Left ventricle myocardium inferior (tissue), 1 donor: Measurements from ENCODE around the gene EFCAB10. TPM values are rescaled to one million over a fixed set of nuclear protein-coding genes. Genes with fewer than 3 reads are reported as not detected.
"Not testable (repeated sequence)": the region's sequence is repeated elsewhere in the genome, so short reads cannot be mapped to it uniquely, and the experiment has no call there.

ENCODE experiments used
- DNase-seq: peaks from one replicate; pipeline ENCODE4 v3.0.0-alpha.2; 2020
- H3K27ac ChIP-seq: fragments of 200-600 bp; replicated peaks from 2 replicates; pipeline ENCODE4 v1.8.0; 2021
- H3K27me3 ChIP-seq: fragments of 200-600 bp; 2 replicates; pipeline ENCODE4 v1.8.0; 2021; ENCODE audit warnings: low read depth
- H3K36me3 ChIP-seq: fragments of 200-600 bp; 2 replicates; pipeline ENCODE4 v1.8.0; 2021
- H3K4me1 ChIP-seq: fragments of 200-600 bp; 2 replicates; pipeline ENCODE4 v1.8.0; 2021
- H3K4me3 ChIP-seq: fragments of 200-600 bp; 2 replicates; pipeline ENCODE4 v1.8.0; 2021; ENCODE audit warnings: mild to moderate bottlenecking, moderate library complexity
- H3K9me3 ChIP-seq: fragments of 200-600 bp; replicated peaks from 2 replicates; pipeline ENCODE4 v1.8.0; 2021
- CTCF ChIP-seq: fragments of 200-600 bp; IDR thresholded peaks from 2 replicates; pipeline ENCODE4 v1.8.0; 2021; ENCODE audit warnings: antibody characterized with exemption, mild to moderate bottlenecking, borderline replicate concordance
- intact Hi-C: fragments of 100-400 bp; cut with micrococcal nuclease; formaldehyde crosslinking; loops from one replicate; pipeline ENCODE4 v1.11.0; 2022
- total RNA-seq: library from RNA; stranded (reverse); fragmentation: NEBNext Ultra II Directional; extraction: Animal tissue kit (Norgen Biotek cat#: 25700); gene quantifications from one replicate; pipeline ENCODE4 v1.2.1, GENCODE V29; 2021
- donor health status: DM: no; HTN: yes; CAD: no; lungs with severe emphysema.

EFCAB10 gene
- total RNA-seq, 1 donor from 2014 or later, result not detected

DNA sequence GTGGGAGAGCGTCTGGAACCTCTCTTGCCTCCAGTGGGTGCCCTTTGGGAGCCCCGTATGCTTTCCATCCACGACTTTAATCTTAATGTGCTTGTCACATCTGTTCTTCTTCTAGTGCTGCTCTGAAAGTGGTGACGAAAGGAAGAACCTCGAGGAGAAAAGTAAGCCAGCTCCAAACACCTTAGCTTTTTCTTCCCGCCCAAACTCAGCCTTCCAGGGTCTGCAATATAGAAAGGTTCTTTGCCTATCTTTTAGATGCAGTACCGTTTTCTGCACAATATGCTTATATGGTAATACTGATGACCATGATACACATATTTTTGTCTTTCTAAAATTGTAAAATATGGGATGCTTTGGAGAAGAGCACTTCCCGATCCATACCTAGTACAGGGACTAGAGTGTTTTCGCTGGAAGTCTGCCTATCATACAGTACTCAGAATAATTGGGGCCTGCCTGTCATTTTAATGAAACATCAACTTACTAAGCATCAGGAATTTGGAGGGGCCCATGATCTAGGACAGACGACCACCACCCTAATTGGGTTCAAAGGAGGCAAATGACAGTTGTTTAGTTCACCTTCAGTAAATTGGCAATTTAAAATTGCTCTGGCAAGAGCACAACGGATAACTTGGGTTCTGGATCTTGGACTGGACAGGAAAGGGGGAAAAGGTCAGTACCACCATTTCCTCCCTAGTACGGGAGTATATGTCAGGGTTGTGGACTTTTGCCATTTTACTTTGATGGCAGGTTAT, 48.4 kb downstream of the EFCAB10 start:
- H3K36me3 ChIP-seq, result peaks cover 20% of the 10 kb centered on the region
- H3K9me3 ChIP-seq, result no peaks in the 10 kb centered on the region
- intact Hi-C loops, result no loop called here
- H3K27me3 ChIP-seq, result no peaks in the 10 kb centered on the region
- H3K27ac ChIP-seq, result peak overlapping the region; percentile 86
- H3K4me1 ChIP-seq, result peaks cover 25% of the 10 kb centered on the region
- no peak for DNase-seq
- TF ChIP-seq CTCF, result no peak
- peak overlapping the region; percentile 89 for H3K4me3 ChIP-seq

DNA sequence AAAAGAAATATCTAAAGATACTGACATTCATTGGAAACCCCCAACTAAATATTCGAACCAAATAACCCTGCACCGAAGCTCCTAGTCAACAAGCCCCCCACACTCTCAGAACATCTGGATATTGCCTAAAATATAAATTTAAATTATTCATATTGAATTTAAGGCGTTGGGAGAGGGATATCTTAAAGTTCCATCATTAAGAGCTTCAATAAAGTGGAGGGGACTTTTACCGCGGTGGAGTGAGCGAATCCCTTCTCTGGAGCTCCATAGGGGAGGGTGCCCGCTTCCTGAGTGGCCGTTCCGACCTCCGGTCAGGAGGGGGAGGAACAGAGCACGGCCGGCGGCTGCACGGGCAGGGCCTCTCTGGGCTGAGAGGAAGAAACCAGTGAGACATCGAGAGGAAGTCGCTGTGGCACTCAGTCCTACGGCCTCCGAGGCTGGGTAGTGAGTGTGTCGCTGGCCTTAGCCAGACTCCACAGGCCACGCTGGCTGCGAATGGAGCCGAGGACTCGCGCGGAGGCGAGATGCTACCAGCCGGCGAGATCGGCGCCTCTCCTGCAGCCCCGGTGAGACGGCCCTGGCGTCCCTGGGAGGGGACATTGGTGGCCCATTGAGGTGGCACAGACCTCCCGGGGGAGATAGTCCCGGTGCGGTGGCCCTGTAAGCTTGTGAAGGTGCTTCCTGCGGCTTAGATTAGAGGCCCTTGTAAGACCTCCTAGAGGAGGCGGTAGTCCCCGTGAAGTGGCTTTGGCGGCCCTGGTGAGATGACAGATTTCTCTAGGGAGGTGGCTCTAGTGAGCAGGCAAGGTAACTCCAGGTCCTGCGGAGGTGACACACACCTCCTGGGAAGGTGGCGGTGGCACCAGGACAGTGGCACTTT, 49.3 kb downstream of the EFCAB10 start, which contains the start of gene RINT1:
Gene RINT1, plus strand, starts transcription at position 410 of the 880 bp plus-strand sequence. Its CDS starts 115 bp downstream, at position 525.
- H3K4me3 ChIP-seq, result peak within 1 kb of the TSS; percentile 89
- peaks cover 12% of the 10 kb centered on the region for H3K36me3 ChIP-seq
- peak; percentile 87 for DNase-seq
- peak; percentile 79 for TF ChIP-seq CTCF
- intact Hi-C loops, result no loop called here
- peaks cover 25% of the 10 kb centered on the region for H3K4me1 ChIP-seq
- peak within 1 kb of the TSS; percentile 86 for H3K27ac ChIP-seq
- H3K9me3 ChIP-seq, result no peaks in the 10 kb centered on the region
- H3K27me3 ChIP-seq, result no peaks in the 10 kb centered on the region

- no peak for DNase-seq
- H3K4me3 ChIP-seq, result no peak overlapping the region
- intact Hi-C loops, result no loop called here
- H3K9me3 ChIP-seq, result no peaks in the 10 kb centered on the region
- H3K27ac ChIP-seq, result no peak overlapping the region
- TF ChIP-seq CTCF, result no peak
- H3K27me3 ChIP-seq, result no peaks in the 10 kb centered on the region
- H3K36me3 ChIP-seq, result peaks cover 3% of the 10 kb centered on the region
- H3K4me1 ChIP-seq, result peaks cover 25% of the 10 kb centered on the region
Observed at GRCh38 chr7:105530546-105530945, 50.7 kb downstream of the EFCAB10 start.

GRCh38 chr7:105530126-105530525, 51.2 kb downstream of the EFCAB10 start:
- Histone ChIP-seq H3K27ac (no peak overlapping the region), H3K4me3 (no peak overlapping the region), H3K27me3 (no peaks in the 10 kb centered on the region), H3K36me3 (peaks cover 3% of the 10 kb centered on the region), H3K4me1 (peaks cover 25% of the 10 kb centered on the region), H3K9me3 (no peaks in the 10 kb centered on the region)
- intact Hi-C loops, result no loop called here
- no peak for DNase-seq
- TF ChIP-seq CTCF, result no peak

GRCh38 chr7:105527737-105528136, 53.6 kb downstream of the EFCAB10 start:
- H3K27me3 ChIP-seq, intact Hi-C loops, DNase-seq, H3K9me3 ChIP-seq, H3K36me3 ChIP-seq, H3K4me3 ChIP-seq, H3K27ac ChIP-seq: not testable (repeated sequence)
- H3K4me1 ChIP-seq, result peaks cover 14% of the 10 kb centered on the region
